Gastroesophageal sphincter (tissue), 4 donors: ENCODE data around the gene VPS33A. TPM values are rescaled to one million over a fixed set of nuclear protein-coding genes. Genes with fewer than 3 reads are reported as not detected.

ENCODE experiments used
- ATAC-seq: fragments of 150-250 bp; one replicate; pipeline ENCODE4 v1.9.1; 2016; ENCODE audit warnings: mild to moderate bottlenecking, moderate library complexity
- H3K27ac ChIP-seq, 4 donors: fragments of 200-600 bp; sonication (generic) in 3 of 4; 1 replicate in 3 of 4; 2 replicates in 1 of 4; pipeline ENCODE4 v1.5.1; 2016 to 2019
- H3K27me3 ChIP-seq: fragments of 200-600 bp; sonication (generic); one replicate; pipeline ENCODE4 v1.5.1; 2019
- H3K36me3 ChIP-seq, 2 donors: fragments of 200-600 bp; sonication (generic); one replicate each; pipeline ENCODE4 v1.5.1; 2019; ENCODE audit warnings: control low read depth in 1 of 2
- H3K4me1 ChIP-seq, 3 donors: fragments of 200-600 bp; sonication (generic); 1 replicate in 2 of 3; 2 replicates in 1 of 3; pipeline ENCODE4 v1.5.1; 2016 to 2019; ENCODE audit warnings: control low read depth in 2 of 3
- H3K4me3 ChIP-seq, 2 donors: fragments of 200-600 bp; sonication (generic); one replicate each; pipeline ENCODE4 v1.5.1; 2019; ENCODE audit warnings: mild to moderate bottlenecking in 1 of 2, moderate library complexity in 1 of 2
- H3K9me3 ChIP-seq, 3 donors: fragments of 200-600 bp; sonication (generic); one replicate each; pipeline ENCODE4 v1.5.1; 2017 to 2019; ENCODE audit warnings: control low read depth in 2 of 3
- EP300 ChIP-seq: sonication (generic); formaldehyde crosslinking; IDR thresholded peaks from one replicate; pipeline ENCODE4 v1.6.1; 2017; ENCODE audit warnings: antibody characterized with exemption, mild to moderate bottlenecking
- POLR2A ChIP-seq, 2 donors: fragments of 450-650 bp; IDR thresholded peaks; one replicate each; pipeline ENCODE4 v1.6.1; 2017; ENCODE audit warnings: antibody characterized with exemption in 2 of 2, mild to moderate bottlenecking in 2 of 2, moderate library complexity in 1 of 2
- POLR2AphosphoS5 ChIP-seq: sonication (generic); formaldehyde crosslinking; IDR thresholded peaks from one replicate; pipeline ENCODE4 v1.6.1; 2017; ENCODE audit warnings: antibody characterized with exemption
- WGBS, 2 donors: methylation state at CpG; one replicate each; pipeline ENCODE4 v1.1.5; 2018; ENCODE audit warnings: low coverage in 1 of 2; 5-methylcytosine and 5-hydroxymethylcytosine counted together
- total RNA-seq, 4 donors: library from RNA; depleted of rRNA; stranded (reverse); fragments of >200 nt; gene quantifications; one replicate each; pipeline ENCODE4 v1.1.0, GENCODE V29; 2016
- TF ChIP-seq, protein P1 (sequence below), 4 experiments: fragments of 200-600 bp in 2 of 4; fragments of 450-650 bp in 2 of 4; sonication (generic) in 1 of 4; IDR thresholded peaks; one replicate each; pipeline ENCODE4 v1.5.1; 2017 to 2019; ENCODE audit warnings: antibody characterized with exemption in 4 of 4, mild to moderate bottlenecking in 2 of 4, moderate library complexity in 2 of 4

VPS33A gene
- total RNA-seq, 4 donors from 2014 or later: 13.0 to 15.1 (median 13.6) TPM

DNA sequence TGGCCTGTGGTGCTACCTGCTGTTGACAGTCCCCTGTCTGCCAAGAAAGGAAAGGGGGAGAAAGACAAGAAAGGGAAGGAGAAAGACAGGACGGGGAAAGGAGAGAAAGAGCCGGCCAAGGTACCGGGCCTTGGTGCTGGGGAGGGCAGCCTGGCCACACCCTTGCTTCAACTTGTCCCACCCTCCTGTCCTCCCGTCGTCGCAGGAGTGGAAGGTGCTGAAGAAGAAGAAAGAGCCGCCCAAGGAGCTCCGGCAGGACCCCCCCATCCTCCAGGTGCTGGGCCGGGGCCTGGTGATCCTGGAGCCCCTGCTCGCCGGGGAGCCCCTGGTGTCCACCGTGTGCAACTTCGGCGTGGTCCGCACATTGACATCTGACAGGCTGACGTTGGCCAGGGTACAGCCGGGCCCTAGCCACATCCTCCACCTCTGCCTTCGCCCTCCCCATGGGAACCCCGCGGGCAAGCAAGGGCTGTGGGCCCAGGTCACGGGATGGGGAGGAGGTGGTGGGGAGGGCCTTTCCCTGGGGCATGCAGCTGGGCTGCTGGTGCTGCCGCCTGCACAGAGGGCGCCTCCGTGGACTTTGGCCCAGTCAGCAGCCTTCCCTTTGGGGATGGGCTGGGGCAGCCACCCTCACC is 65.6 kb downstream of the VPS33A start:
- Histone ChIP-seq H3K36me3 (no peaks in the 10 kb centered on the region), H3K9me3 (no peaks in the 10 kb centered on the region), H3K27ac (no peak overlapping the region), H3K4me1 (peaks cover 0 to 30% (median 11%) of the 10 kb centered on the region in 3 donors), H3K4me3 (no peak overlapping the region), H3K27me3 (peaks cover 89% of the 10 kb centered on the region)
- no peak for ATAC-seq
- WGBS, 2 donors: 66 to 86% methylated on average over 6 to 7 of the region's 24 CpGs
- TF ChIP-seq EP300 (no peak), POLR2AphosphoS5 (no peak), POLR2A (IDR thresholded peaks at IDR 0.05) (no peak)
- TF ChIP-seq, protein P1, sequence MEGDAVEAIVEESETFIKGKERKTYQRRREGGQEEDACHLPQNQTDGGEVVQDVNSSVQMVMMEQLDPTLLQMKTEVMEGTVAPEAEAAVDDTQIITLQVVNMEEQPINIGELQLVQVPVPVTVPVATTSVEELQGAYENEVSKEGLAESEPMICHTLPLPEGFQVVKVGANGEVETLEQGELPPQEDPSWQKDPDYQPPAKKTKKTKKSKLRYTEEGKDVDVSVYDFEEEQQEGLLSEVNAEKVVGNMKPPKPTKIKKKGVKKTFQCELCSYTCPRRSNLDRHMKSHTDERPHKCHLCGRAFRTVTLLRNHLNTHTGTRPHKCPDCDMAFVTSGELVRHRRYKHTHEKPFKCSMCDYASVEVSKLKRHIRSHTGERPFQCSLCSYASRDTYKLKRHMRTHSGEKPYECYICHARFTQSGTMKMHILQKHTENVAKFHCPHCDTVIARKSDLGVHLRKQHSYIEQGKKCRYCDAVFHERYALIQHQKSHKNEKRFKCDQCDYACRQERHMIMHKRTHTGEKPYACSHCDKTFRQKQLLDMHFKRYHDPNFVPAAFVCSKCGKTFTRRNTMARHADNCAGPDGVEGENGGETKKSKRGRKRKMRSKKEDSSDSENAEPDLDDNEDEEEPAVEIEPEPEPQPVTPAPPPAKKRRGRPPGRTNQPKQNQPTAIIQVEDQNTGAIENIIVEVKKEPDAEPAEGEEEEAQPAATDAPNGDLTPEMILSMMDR (IDR thresholded peaks at IDR 0.05): no peak

DNA sequence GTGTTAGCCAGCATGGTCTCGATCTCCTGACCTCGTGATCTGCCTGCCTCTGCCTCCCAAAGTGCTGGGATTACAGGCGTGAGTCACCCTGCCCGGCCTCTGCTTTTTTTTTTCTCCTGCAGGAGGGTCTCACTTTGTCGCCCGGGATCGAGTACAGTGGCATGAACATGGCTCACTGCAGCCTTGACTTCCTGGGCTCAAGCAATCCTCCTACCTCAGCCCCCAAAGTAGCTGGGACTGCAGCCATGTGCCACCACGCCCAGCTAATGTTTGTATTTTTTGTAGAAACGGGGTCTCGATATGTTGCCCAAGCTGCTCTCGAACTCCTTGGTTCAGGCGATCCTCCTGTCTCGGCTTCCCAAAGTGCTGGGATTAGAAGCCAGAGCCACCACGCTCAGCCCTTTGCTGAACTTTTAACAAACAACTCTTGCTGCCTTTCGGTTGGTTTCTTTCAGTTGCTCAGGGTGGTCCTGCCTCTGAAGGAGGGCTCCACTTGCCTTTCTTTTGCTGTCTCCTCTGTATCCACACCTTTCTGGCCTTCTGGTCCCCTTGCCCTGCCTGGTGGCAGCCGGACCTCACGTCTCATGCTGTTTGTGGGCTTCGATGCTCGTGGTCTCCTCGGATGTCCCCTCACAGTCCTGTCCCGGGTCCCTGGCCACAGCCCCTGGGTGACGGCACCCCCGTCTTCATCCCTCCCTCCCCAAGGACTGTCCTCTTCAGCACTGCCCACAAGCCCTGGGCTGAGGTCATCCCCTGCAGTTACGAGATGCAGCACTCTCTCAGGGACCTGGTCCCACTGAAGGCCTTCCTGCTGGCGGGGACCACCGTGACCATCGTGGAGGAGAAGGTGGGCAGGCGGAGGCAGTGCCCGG is 66.6 kb downstream of the VPS33A start:
- Histone ChIP-seq H3K4me1 (peaks cover 0 to 21% (median 11%) of the 10 kb centered on the region in 3 donors), H3K27me3 (peaks cover 80% of the 10 kb centered on the region), H3K36me3 (no peaks in the 10 kb centered on the region), H3K4me3 (no peak overlapping the region), H3K9me3 (peaks cover 0 to 6% (median 0%) of the 10 kb centered on the region in 3 donors), H3K27ac (no peak overlapping the region)
- 82 to 94% methylated on average over 13 to 20 of the region's 29 CpGs for WGBS, 2 donors
- TF ChIP-seq POLR2AphosphoS5: no peak
- TF ChIP-seq EP300: no peak
- no peak for TF ChIP-seq POLR2A (IDR thresholded peaks at IDR 0.05)
- TF ChIP-seq, protein P1 (IDR thresholded peaks at IDR 0.05): no peak
- ATAC-seq: no peak

DNA sequence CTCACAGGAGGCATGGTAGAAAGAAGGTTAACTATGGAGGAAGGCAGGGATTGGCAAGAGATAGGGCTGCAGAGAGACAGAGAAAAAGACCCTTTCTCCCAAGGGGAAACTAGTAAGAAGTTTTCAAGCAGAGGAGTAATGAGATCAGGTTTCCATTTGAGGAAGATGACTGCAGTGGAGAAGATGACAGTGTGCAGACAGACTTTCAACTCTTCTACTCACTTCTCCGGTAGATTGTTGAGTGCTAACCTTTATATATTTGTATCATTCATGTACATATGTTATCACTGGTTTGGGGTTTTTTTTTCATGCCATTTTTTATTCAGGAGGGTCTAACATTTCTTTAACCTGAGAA is 68.7 kb downstream of the VPS33A start:
- Histone ChIP-seq H3K9me3 (peaks cover 0 to 6% (median 0%) of the 10 kb centered on the region in 3 donors), H3K27ac (no peak overlapping the region), H3K27me3 (peaks cover 58% of the 10 kb centered on the region), H3K4me1 (no peaks in the 10 kb centered on the region), H3K4me3 (no peak overlapping the region), H3K36me3 (no peaks in the 10 kb centered on the region)
- ATAC-seq: no peak
- TF ChIP-seq POLR2AphosphoS5: no peak
- TF ChIP-seq, protein P1 (IDR thresholded peaks at IDR 0.05): no peak
- TF ChIP-seq POLR2A (IDR thresholded peaks at IDR 0.05): no peak
- no peak for TF ChIP-seq EP300
- WGBS, 2 donors: 33 to 44% methylated on average over 1 of the region's 1 CpG

DNA sequence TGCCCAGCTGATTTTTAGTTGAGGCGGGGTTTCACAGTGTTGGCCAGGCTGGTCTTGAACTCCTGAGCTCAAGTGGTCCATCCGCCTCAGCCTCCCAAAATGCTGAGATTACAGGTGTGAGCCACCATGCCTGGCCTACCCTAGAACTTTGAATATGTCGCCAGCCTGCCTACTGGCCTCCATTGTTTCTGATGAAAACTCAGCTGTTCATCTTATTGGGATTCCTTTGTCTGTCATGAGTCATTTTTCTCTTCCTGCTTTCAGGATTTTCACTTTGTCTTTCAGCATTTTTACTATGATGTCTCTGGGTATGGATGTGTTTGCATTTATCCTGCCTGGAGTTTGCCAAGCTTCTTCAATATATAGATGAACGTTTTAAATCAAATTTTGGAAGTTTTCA is 70.9 kb downstream of the VPS33A start:
- no peaks in the 10 kb centered on the region for H3K36me3 ChIP-seq
- H3K4me1 ChIP-seq: no peaks in the 10 kb centered on the region
- H3K27ac ChIP-seq: no peak overlapping the region
- peaks cover 0 to 6% (median 0%) of the 10 kb centered on the region in 3 donors for H3K9me3 ChIP-seq
- H3K27me3 ChIP-seq: peaks cover 37% of the 10 kb centered on the region
- H3K4me3 ChIP-seq: no peak overlapping the region
- TF ChIP-seq POLR2AphosphoS5 (no peak), POLR2A (IDR thresholded peaks at IDR 0.05) (no peak), EP300 (no peak)
- TF ChIP-seq, protein P1 (IDR thresholded peaks at IDR 0.05): no peak
- no peak for ATAC-seq
- 76 to 90% methylated on average over 3 of the region's 4 CpGs for WGBS, 2 donors
